HepG2 (cell line): Measurements from ENCODE around the gene ABCG1. TPM values are rescaled to one million over a fixed set of nuclear protein-coding genes. Genes with fewer than 3 reads are reported as not detected.

Experiments
- ATAC-seq: fragments of 200-7000 bp; cut with Tn5 transposase; 3 replicates; pipeline ENCODE4 v1.9.1; 2020; ENCODE audit warnings: mild to moderate bottlenecking, moderate library complexity
- BruUV-seq: library from RNA; stranded (reverse); fragments of 400-500 nt; replicated peaks from 2 replicates; lab custom pipeline; 2021; lab: Mats Ljungman, UMichigan
- CTCF ChIA-PET: fragments of 300-600 bp; formaldehyde crosslinking; extraction: SDS; loops from one replicate; lab custom pipeline; 2021; ENCODE audit warnings: low total read pairs, inconsistent platforms, low intra/inter-chr PET ratio; lab: Yijun Ruan, JAX
- POLR2A ChIA-PET: fragments of 350-600 bp; sonication (Branson Sonifier 250); formaldehyde crosslinking; loops from one replicate; lab custom pipeline; 2020; ENCODE audit warnings: antibody characterized with exemption, inconsistent platforms; lab: Yijun Ruan, JAX
- DNase-seq: peaks from one replicate; pipeline ENCODE4 v3.0.0-alpha.2; 2015; ENCODE audit warnings: low spot score
- FAIRE-seq: peaks from 3 replicates; lab custom pipeline; 2011; peaks lifted over from hg19 to GRCh38; lab: Jason Lieb, UNC
- H2AFZ ChIP-seq: one replicate; pipeline ENCODE4 v1.6.1; 2011; ENCODE audit warnings: low read length, inconsistent platforms
- H3K27ac ChIP-seq: fragments of 300-600 bp; 3 replicates; pipeline ENCODE4 v1.8.0; 2011; ENCODE audit warnings: mixed run types, mild to moderate bottlenecking, mixed read lengths, low read length, inconsistent platforms; ENCODE audit not compliant: insufficient read depth; ENCODE audit errors: extremely low read length
- H3K27me3 ChIP-seq, 2 experiments: fragments of 200-600 bp in 1 of 2; 2 replicates in 1 of 2; 3 replicates in 1 of 2; pipeline versions ENCODE4 v1.6.0 to v1.8.0; 2011; ENCODE audit warnings: low read length in 2 of 2, mild to moderate bottlenecking in 2 of 2, moderate library complexity in 2 of 2, inconsistent platforms in 1 of 2; ENCODE audit not compliant: insufficient read depth in 2 of 2, control insufficient read depth in 1 of 2
- H3K36me3 ChIP-seq, 2 experiments: fragments of 200-600 bp in 1 of 2; replicated peaks in 1 of 2; 2 replicates in 1 of 2; 3 replicates in 1 of 2; pipeline versions ENCODE4 v1.5.1 to v1.8.0; 2011; ENCODE audit warnings: low read length in 2 of 2, inconsistent platforms in 1 of 2; ENCODE audit not compliant: insufficient read depth in 2 of 2, control insufficient read depth in 1 of 2
- H3K4me1 ChIP-seq: 2 replicates; pipeline ENCODE4 v1.5.1; 2012; ENCODE audit warnings: low read length, inconsistent platforms; ENCODE audit not compliant: insufficient read depth
- H3K4me2 ChIP-seq: 2 replicates; pipeline ENCODE4 v1.6.0; 2011; ENCODE audit warnings: low read depth, low read length, inconsistent platforms
- H3K4me3 ChIP-seq, 3 experiments: fragments of 200-600 bp in 1 of 3; sonication (generic), shearing (Covaris generic) in 1 of 3; replicated peaks in 1 of 3; 2 replicates each; pipeline ENCODE4 v1.5.1; 2011 to 2016; ENCODE audit warnings: low read length in 3 of 3, inconsistent platforms in 2 of 3, low read depth in 2 of 3, mild to moderate bottlenecking in 2 of 3, control low read depth in 1 of 3, mixed read lengths in 1 of 3; ENCODE audit not compliant: insufficient read depth in 1 of 3
- H3K79me2 ChIP-seq: one replicate; pipeline ENCODE4 v1.6.1; 2011; ENCODE audit warnings: low read length, inconsistent platforms; ENCODE audit not compliant: insufficient read depth
- H3K9ac ChIP-seq: 2 replicates; pipeline ENCODE4 v1.6.0; 2011; ENCODE audit warnings: mild to moderate bottlenecking, low read depth, low read length, inconsistent platforms; ENCODE audit not compliant: insufficient read depth
- H3K9me3 ChIP-seq: 2 replicates; pipeline ENCODE4 v1.5.1; 2012; ENCODE audit warnings: mild to moderate bottlenecking, low read length
- H4K20me1 ChIP-seq: 2 replicates; pipeline ENCODE4 v1.6.0; 2011; ENCODE audit warnings: inconsistent platforms, mild to moderate bottlenecking, low read length, moderate library complexity; ENCODE audit not compliant: insufficient read depth
- FOXK2 ChIP-seq: fragments of 450-650 bp; IDR thresholded peaks from 2 replicates; pipeline ENCODE4 v1.6.1; 2016
- FOXM1 ChIP-seq: sonication (generic); formaldehyde crosslinking; IDR thresholded peaks from 2 replicates; pipeline ENCODE4 v1.5.0; 2020; ENCODE audit warnings: missing genetic modification reagents
- HES4 ChIP-seq: sonication (generic); formaldehyde crosslinking; IDR thresholded peaks from 2 replicates; pipeline ENCODE4 v1.9.0; 2021; ENCODE audit warnings: mild to moderate bottlenecking, missing genetic modification reagents, borderline replicate concordance
- HMG20A ChIP-seq: IDR thresholded peaks from 2 replicates; pipeline ENCODE4 v1.6.1; 2016; ENCODE audit warnings: borderline replicate concordance
- JUNB ChIP-seq: sonication (generic); formaldehyde crosslinking; IDR thresholded peaks from 2 replicates; pipeline ENCODE4 v1.8.0; 2022; ENCODE audit warnings: missing genetic modification reagents, mild to moderate bottlenecking, borderline replicate concordance
- MAFF ChIP-seq: IDR thresholded peaks from 2 replicates; pipeline ENCODE4 v1.6.1; 2011; ENCODE audit warnings: low read depth, low read length, improper control_type of control experiment
- NCOA1 ChIP-seq: sonication (generic); formaldehyde crosslinking; IDR thresholded peaks from 2 replicates; pipeline ENCODE4 v1.9.0; 2021; ENCODE audit warnings: missing genetic modification reagents
- PAWR ChIP-seq: sonication (generic); formaldehyde crosslinking; IDR thresholded peaks from 2 replicates; pipeline ENCODE4 v1.4.0; 2020; ENCODE audit warnings: missing genetic modification reagents, mild to moderate bottlenecking, borderline replicate concordance
- TERF1 ChIP-seq: sonication (generic); formaldehyde crosslinking; IDR thresholded peaks from 2 replicates; pipeline ENCODE4 v1.8.0; 2022; ENCODE audit warnings: mild to moderate bottlenecking, missing genetic modification reagents, moderate library complexity
- UBTF ChIP-seq: sonication (generic); formaldehyde crosslinking; IDR thresholded peaks from 2 replicates; pipeline ENCODE4 v1.4.0; 2020; ENCODE audit warnings: mild to moderate bottlenecking, missing genetic modification reagents
- ZFP90 ChIP-seq: sonication (generic); formaldehyde crosslinking; IDR thresholded peaks from 2 replicates; pipeline ENCODE4 v1.8.0; 2022; ENCODE audit warnings: missing genetic modification reagents, mild to moderate bottlenecking, inconsistent platforms, borderline replicate concordance
- ZNF333 ChIP-seq: sonication (generic); formaldehyde crosslinking; IDR thresholded peaks from 2 replicates; pipeline ENCODE4 v1.4.0; 2020; ENCODE audit warnings: mild to moderate bottlenecking, missing genetic modification reagents, borderline replicate concordance
- ZNF354B ChIP-seq: sonication (generic); formaldehyde crosslinking; IDR thresholded peaks from 2 replicates; pipeline ENCODE4 v1.8.0; 2022; ENCODE audit warnings: mild to moderate bottlenecking, missing genetic modification reagents
- ZNF773 ChIP-seq: sonication (generic); formaldehyde crosslinking; IDR thresholded peaks from 2 replicates; pipeline ENCODE4 v1.4.0; 2020; ENCODE audit warnings: missing genetic modification reagents, borderline replicate concordance
- ZNF781 ChIP-seq: sonication (generic); formaldehyde crosslinking; IDR thresholded peaks from 2 replicates; pipeline ENCODE4 v1.5.1; 2020; ENCODE audit warnings: borderline replicate concordance, mild to moderate bottlenecking, missing genetic modification reagents; ENCODE audit errors: not compliant biosample characterization
- WGBS: methylation state at CpG from one replicate; pipeline ENCODE4 v1.1.6; 2017; ENCODE audit warnings: low lambda C conversion rate; 5-methylcytosine and 5-hydroxymethylcytosine counted together
- in situ Hi-C: cut with HindIII; loops from 2 replicates; pipeline ENCODE4 v1.10.0; 2017; ENCODE audit warnings: low pct_unique_long_range_greater_than_20kb; ENCODE audit not compliant: extremely low pct_ligation_motif_present
- intact Hi-C: fragments of 100-400 bp; cut with micrococcal nuclease; formaldehyde crosslinking; loops from one replicate; pipeline ENCODE4 v1.10.0; 2022; ENCODE audit not compliant: unreplicated experiment
- polyA plus RNA-seq, 8 experiments: library from polyadenylated mRNA; depleted of rRNA in 3 of 8; stranded (reverse) in 7 of 8; unstranded in 1 of 8; fragments of >200 nt; fragmentation: Illumina TruSeq in 4 of 8; extraction: Trizol in 4 of 8; gene quantifications; 2 replicates each; pipeline versions ENCODE4 v1.2.1 to v1.2.3, GENCODE V29; 2011 to 2016; ENCODE audit warnings: low read depth in 4 of 8, missing spikeins in 1 of 8, mixed read lengths in 1 of 8; ENCODE audit not compliant: insufficient read depth in 1 of 8
- total RNA-seq, 5 experiments: library from RNA; depleted of rRNA; stranded (reverse); fragments of >200 nt; fragmentation: Illumina TruSeq; extraction: Trizol; gene quantifications; 2 replicates each; pipeline ENCODE4 v1.2.3, GENCODE V29; 2016; ENCODE audit warnings: low read depth in 1 of 5
- TF ChIP-seq, protein P1 (sequence below): sonication (generic); formaldehyde crosslinking; IDR thresholded peaks from 2 replicates; pipeline ENCODE4 v1.4.0; 2020; ENCODE audit warnings: mild to moderate bottlenecking, low read depth, missing genetic modification reagents
- TF ChIP-seq, protein P2 (sequence below): IDR thresholded peaks from 2 replicates; pipeline ENCODE4 v1.6.1; 2016; ENCODE audit warnings: control low read depth
- TF ChIP-seq, protein P3 (sequence below): sonication (generic); formaldehyde crosslinking; IDR thresholded peaks from 2 replicates; pipeline ENCODE4 v1.5.0; 2020; ENCODE audit warnings: mild to moderate bottlenecking, missing genetic modification reagents

ABCG1 gene
- total and polyA plus RNA-seq, 2 of the 13 experiments (the other 11 are each of a cell fraction or from before 2014, with no cell fraction given), result 0.04 TPM; not detected in 1

DNA sequence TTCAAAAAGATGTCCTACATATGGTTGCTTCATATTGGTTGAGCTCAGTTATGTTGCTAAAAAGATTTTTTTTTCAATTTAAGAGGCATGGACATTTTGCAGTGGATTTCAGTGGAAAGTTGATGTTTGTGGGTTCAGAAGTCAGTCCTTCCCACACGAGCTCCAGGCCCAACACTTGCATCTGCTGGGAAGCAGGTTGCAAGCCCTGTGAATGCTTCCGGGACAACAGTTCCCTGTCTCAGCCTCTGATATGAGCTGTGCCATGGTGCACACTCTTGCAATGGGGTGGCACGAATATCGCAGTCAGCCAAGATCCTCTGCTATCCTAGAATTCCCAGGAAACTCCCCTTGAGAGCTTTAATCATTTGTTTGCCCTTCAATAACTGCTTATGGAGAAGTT lies 30.3 kb upstream of the ABCG1 start:
- in situ Hi-C loops (no loop called here), intact Hi-C loops (no loop called here)
- DNase-seq (no peak), ATAC-seq (no peak), FAIRE-seq (no peak)
- H3K4me1 ChIP-seq, result no peaks in the 10 kb centered on the region
- no peaks in the 10 kb centered on the region for H3K79me2 ChIP-seq
- CTCF ChIA-PET, result no interaction called here
- H3K36me3 ChIP-seq, result no peaks in the 10 kb centered on the region
- TF ChIP-seq, protein P1, sequence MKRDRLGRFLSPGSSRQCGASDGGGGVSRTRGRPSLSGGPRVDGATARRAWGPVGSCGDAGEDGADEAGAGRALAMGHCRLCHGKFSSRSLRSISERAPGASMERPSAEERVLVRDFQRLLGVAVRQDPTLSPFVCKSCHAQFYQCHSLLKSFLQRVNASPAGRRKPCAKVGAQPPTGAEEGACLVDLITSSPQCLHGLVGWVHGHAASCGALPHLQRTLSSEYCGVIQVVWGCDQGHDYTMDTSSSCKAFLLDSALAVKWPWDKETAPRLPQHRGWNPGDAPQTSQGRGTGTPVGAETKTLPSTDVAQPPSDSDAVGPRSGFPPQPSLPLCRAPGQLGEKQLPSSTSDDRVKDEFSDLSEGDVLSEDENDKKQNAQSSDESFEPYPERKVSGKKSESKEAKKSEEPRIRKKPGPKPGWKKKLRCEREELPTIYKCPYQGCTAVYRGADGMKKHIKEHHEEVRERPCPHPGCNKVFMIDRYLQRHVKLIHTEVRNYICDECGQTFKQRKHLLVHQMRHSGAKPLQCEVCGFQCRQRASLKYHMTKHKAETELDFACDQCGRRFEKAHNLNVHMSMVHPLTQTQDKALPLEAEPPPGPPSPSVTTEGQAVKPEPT (CRISPR knock-in tag), result no peak
- TF ChIP-seq PAWR, result no peak
- TF ChIP-seq ZNF773, result no peak
- TF ChIP-seq MAFF, result no peak
- TF ChIP-seq ZNF781 (CRISPR knock-in tag), result no peak
- no peak for TF ChIP-seq FOXM1 (CRISPR knock-in tag)
- no peak for TF ChIP-seq HES4 (CRISPR knock-in tag)
- no peak for TF ChIP-seq FOXK2
- no peak for TF ChIP-seq UBTF (CRISPR knock-in tag)
- TF ChIP-seq ZNF354B (CRISPR knock-in tag), result no peak
- TF ChIP-seq ZNF333 (CRISPR knock-in tag), result no peak
- no peak for TF ChIP-seq JUNB (CRISPR knock-in tag)
- no peak for TF ChIP-seq HMG20A (CRISPR knock-in tag)
- TF ChIP-seq ZFP90 (CRISPR knock-in tag), result no peak
- TF ChIP-seq, protein P2, sequence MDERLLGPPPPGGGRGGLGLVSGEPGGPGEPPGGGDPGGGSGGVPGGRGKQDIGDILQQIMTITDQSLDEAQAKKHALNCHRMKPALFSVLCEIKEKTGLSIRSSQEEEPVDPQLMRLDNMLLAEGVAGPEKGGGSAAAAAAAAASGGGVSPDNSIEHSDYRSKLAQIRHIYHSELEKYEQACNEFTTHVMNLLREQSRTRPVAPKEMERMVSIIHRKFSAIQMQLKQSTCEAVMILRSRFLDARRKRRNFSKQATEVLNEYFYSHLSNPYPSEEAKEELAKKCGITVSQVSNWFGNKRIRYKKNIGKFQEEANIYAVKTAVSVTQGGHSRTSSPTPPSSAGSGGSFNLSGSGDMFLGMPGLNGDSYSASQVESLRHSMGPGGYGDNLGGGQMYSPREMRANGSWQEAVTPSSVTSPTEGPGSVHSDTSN, result no peak
- TF ChIP-seq TERF1, result no peak
- no peak for TF ChIP-seq NCOA1 (CRISPR knock-in tag)
- TF ChIP-seq, protein P3, sequence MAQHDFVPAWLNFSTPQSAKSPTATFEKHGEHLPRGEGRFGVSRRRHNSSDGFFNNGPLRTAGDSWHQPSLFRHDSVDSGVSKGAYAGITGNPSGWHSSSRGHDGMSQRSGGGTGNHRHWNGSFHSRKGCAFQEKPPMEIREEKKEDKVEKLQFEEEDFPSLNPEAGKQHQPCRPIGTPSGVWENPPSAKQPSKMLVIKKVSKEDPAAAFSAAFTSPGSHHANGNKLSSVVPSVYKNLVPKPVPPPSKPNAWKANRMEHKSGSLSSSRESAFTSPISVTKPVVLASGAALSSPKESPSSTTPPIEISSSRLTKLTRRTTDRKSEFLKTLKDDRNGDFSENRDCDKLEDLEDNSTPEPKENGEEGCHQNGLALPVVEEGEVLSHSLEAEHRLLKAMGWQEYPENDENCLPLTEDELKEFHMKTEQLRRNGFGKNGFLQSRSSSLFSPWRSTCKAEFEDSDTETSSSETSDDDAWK (CRISPR knock-in tag), result no peak
- no peak overlapping the region for H3K4me3 ChIP-seq
- WGBS, result 23% methylated on average over 4 of the region's 4 CpGs
- peaks cover 3 to 30% of the 10 kb centered on the region in 2 experiments; a peak in 4 of 5 replicates for H3K27me3 ChIP-seq
- no peak overlapping the region for H3K4me2 ChIP-seq
- POLR2A ChIA-PET, result no interaction called here
- no peak overlapping the region for H3K27ac ChIP-seq
- no peaks in the 10 kb centered on the region for H3K9me3 ChIP-seq
- no peaks in the 10 kb centered on the region for H4K20me1 ChIP-seq
- no peak overlapping the region for H3K9ac ChIP-seq
- BruUV-seq, result no TSS peak
- H2AFZ ChIP-seq, result no peak overlapping the region
